GM12878 (cell line): Measurements from ENCODE around the gene VTCN1. TPM values are rescaled to one million over a fixed set of nuclear protein-coding genes. Genes with fewer than 3 reads are reported as not detected.

ENCODE experiments used
- BMI1 ChIP-seq: fragments of 450-650 bp; IDR thresholded peaks from 2 replicates; pipeline ENCODE4 v1.6.1; 2016; ENCODE audit warnings: mild to moderate bottlenecking, moderate library complexity, borderline replicate concordance
- CTCF ChIP-seq, 3 experiments: IDR thresholded peaks in 2 of 3; conservative IDR thresholded peaks in 1 of 3; 2 replicates each; pipeline ENCODE4 v1.5.1; 2011; ENCODE audit warnings: low read depth in 3 of 3, low read length in 3 of 3, mild to moderate bottlenecking in 3 of 3, control low read depth in 2 of 3, moderate library complexity in 2 of 3, inconsistent platforms in 1 of 3, mixed read lengths in 1 of 3; ENCODE audit not compliant: control insufficient read depth in 2 of 3, insufficient read depth in 1 of 3; ENCODE audit errors: extremely low read depth in 1 of 3
- PBX3 ChIP-seq: IDR thresholded peaks from 2 replicates; pipeline ENCODE4 v1.6.1; 2011; ENCODE audit warnings: mild to moderate bottlenecking, low read depth, low read length, moderate library complexity; ENCODE audit not compliant: insufficient replicate concordance
- POLR2AphosphoS5 ChIP-seq: IDR thresholded peaks from 2 replicates; pipeline ENCODE4 v1.6.1; 2011; ENCODE audit warnings: mild to moderate bottlenecking, low read length, inconsistent platforms
- RELA ChIP-seq: fragments of 450-650 bp; IDR thresholded peaks from 2 replicates; pipeline ENCODE4 v1.8.0; 2014; ENCODE audit warnings: borderline replicate concordance; ENCODE audit not compliant: partially characterized antibody
- ZBTB11 ChIP-seq: fragments of 450-650 bp; formaldehyde crosslinking; IDR thresholded peaks from 2 replicates; pipeline ENCODE4 v1.5.0; 2022; ENCODE audit warnings: mild to moderate bottlenecking, missing genetic modification characterization
- ZNF592 ChIP-seq: fragments of 450-650 bp; IDR thresholded peaks from 2 replicates; pipeline ENCODE4 v1.6.1; 2017; ENCODE audit warnings: mild to moderate bottlenecking, moderate library complexity
- ZSCAN29 ChIP-seq: fragments of 450-650 bp; IDR thresholded peaks from 2 replicates; pipeline ENCODE4 v1.6.1; 2017; ENCODE audit warnings: mild to moderate bottlenecking, moderate library complexity
- polyA plus RNA-seq, 11 experiments: library from polyadenylated mRNA; depleted of rRNA in 4 of 11; unstranded in 6 of 11; stranded (reverse) in 5 of 11; fragments of >200 nt; fragmentation: Nextera tagmentation in 4 of 11; fragmentation: Illumina TruSeq in 1 of 11; extraction: Ambion mirVana in 4 of 11; extraction: Trizol in 1 of 11; gene quantifications; 1 replicate in 1 of 11; 2 replicates in 10 of 11; pipeline versions ENCODE4 v1.2.1 to v1.2.3, GENCODE V29; 2011 to 2016; ENCODE audit warnings: inconsistent platforms in 2 of 11, missing spikeins in 2 of 11, low read depth in 1 of 11
- total RNA-seq, 4 experiments: library from RNA; depleted of rRNA in 3 of 4; stranded (reverse); fragments of >200 nt in 3 of 4; fragmentation: Illumina TruSeq in 1 of 4; extraction: Trizol in 1 of 4; gene quantifications; 2 replicates each; pipeline versions ENCODE4 v1.2.1 to v1.2.3, GENCODE V29; 2013 to 2021

Gene VTCN1
- total and polyA plus RNA-seq, 10 of the 15 experiments (the other 5 are each of a cell fraction or from before 2014, with no cell fraction given): not detected

- TF ChIP-seq PBX3 (no peak), ZBTB11 (CRISPR knock-in tag) (no peak), POLR2AphosphoS5 (no peak), RELA (no peak), CTCF (IDR thresholded peaks at IDR 0.05 in 2 of 3, conservative IDR thresholded peaks at IDR 0.05 in 1 of 3; ENCODE audit: control insufficient read depth in 2 of 3, extremely low read depth in 1 of 3, insufficient read depth in 1 of 3, low read depth in 3 of 3, low read length in 3 of 3) (no peak), ZNF592 (no peak), ZSCAN29 (no peak), BMI1 (no peak)
Observed at GRCh38 chr1:117210386-117210785, 341 bp downstream of the VTCN1 start (continued).
